ENCODE data around the gene GOLGA6L10.
"Not testable (repeated sequence)": the region's sequence is repeated elsewhere in the genome, so short reads cannot be mapped to it uniquely, and the experiment has no call there.

DNA sequence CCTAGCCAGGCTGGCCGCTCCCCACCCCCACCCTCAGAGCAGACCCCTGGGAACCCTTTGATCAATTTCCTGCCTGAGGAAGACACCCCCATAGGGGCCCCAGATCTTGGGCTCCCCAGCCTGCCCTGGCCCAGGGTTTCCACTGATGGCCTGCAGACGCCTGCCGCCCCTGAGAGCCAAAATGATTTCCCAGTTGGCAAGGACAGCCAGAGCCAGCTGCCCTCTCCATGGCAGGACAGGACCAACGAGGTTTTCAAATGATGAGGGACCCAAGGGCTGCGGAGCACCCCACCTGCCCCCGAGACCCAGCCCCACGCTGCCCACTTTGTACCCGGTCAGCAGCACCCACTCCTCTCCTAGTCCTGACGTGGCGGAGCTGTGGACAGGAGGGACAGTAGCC is 21.9 kb downstream of the GOLGA6L10 start:
- TF ChIP-seq, protein P1, sequence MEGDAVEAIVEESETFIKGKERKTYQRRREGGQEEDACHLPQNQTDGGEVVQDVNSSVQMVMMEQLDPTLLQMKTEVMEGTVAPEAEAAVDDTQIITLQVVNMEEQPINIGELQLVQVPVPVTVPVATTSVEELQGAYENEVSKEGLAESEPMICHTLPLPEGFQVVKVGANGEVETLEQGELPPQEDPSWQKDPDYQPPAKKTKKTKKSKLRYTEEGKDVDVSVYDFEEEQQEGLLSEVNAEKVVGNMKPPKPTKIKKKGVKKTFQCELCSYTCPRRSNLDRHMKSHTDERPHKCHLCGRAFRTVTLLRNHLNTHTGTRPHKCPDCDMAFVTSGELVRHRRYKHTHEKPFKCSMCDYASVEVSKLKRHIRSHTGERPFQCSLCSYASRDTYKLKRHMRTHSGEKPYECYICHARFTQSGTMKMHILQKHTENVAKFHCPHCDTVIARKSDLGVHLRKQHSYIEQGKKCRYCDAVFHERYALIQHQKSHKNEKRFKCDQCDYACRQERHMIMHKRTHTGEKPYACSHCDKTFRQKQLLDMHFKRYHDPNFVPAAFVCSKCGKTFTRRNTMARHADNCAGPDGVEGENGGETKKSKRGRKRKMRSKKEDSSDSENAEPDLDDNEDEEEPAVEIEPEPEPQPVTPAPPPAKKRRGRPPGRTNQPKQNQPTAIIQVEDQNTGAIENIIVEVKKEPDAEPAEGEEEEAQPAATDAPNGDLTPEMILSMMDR (IDR thresholded peaks at IDR 0.05; ENCODE audit: insufficient read depth, low read depth, low read length), result not testable (repeated sequence)
- not testable (repeated sequence) for TF ChIP-seq EZH2 (IDR thresholded peaks at IDR 0.05; ENCODE audit: insufficient read depth, low read length)

Measured in astrocyte (in vitro differentiated cells and primary cell).